Endodermal cell (in vitro differentiated cells): ENCODE measurements around the gene TRUB2. TPM values are rescaled to one million over a fixed set of nuclear protein-coding genes. Genes with fewer than 3 reads are reported as not detected.

Source experiments
- DNase-seq: peaks from one replicate; pipeline ENCODE4 v3.0.0-alpha.2; 2017
- H3K27ac ChIP-seq: 2 replicates; pipeline ENCODE4 v1.5.1; 2013; ENCODE audit warnings: mild to moderate bottlenecking, low read depth, low read length, moderate library complexity
- H3K27me3 ChIP-seq: 2 replicates; pipeline ENCODE4 v1.6.1; 2013; ENCODE audit warnings: mild to moderate bottlenecking, low read length, moderate library complexity; ENCODE audit not compliant: insufficient read depth, control insufficient read depth, poor library complexity, severe bottlenecking
- H3K36me3 ChIP-seq: 2 replicates; pipeline ENCODE4 v1.7.0; 2013; ENCODE audit warnings: mild to moderate bottlenecking, low read length, moderate library complexity; ENCODE audit not compliant: control insufficient read depth, insufficient read depth
- H3K4me1 ChIP-seq: one replicate; pipeline ENCODE4 v1.7.0; 2013; ENCODE audit warnings: low read length; ENCODE audit not compliant: control insufficient read depth, insufficient read depth
- H3K4me3 ChIP-seq: 2 replicates; pipeline ENCODE4 v1.5.1; 2013; ENCODE audit warnings: mild to moderate bottlenecking, low read length, moderate library complexity
- H3K9ac ChIP-seq: 2 replicates; pipeline ENCODE4 v1.6.1; 2013; ENCODE audit warnings: mild to moderate bottlenecking, low read length, moderate library complexity; ENCODE audit not compliant: poor library complexity, severe bottlenecking; ENCODE audit errors: extremely low read depth
- H3K9me3 ChIP-seq: 2 replicates; pipeline ENCODE4 v1.6.1; 2013; ENCODE audit warnings: mild to moderate bottlenecking, low read length, moderate library complexity; ENCODE audit not compliant: control insufficient read depth
- H3K27ac Mint-ChIP-seq: 2 replicates; pipeline ENCODE4 v1.8.0; 2020; ENCODE audit warnings: mixed read lengths
- H3K27me3 Mint-ChIP-seq: 2 replicates; pipeline ENCODE4 v1.8.0; 2021; ENCODE audit warnings: mild to moderate bottlenecking, mixed read lengths; ENCODE audit not compliant: insufficient read depth
- H3K36me3 Mint-ChIP-seq: 2 replicates; pipeline ENCODE4 v1.8.0; 2020; ENCODE audit warnings: low read depth, mixed read lengths
- H3K4me1 Mint-ChIP-seq: 2 replicates; pipeline ENCODE4 v1.8.0; 2020; ENCODE audit warnings: mixed read lengths
- H3K4me3 Mint-ChIP-seq: 2 replicates; pipeline ENCODE4 v1.8.0; 2020; ENCODE audit warnings: mild to moderate bottlenecking, moderate library complexity, mixed read lengths
- H3K9me3 Mint-ChIP-seq: 2 replicates; pipeline ENCODE4 v1.8.0; 2020; ENCODE audit warnings: mild to moderate bottlenecking, mixed read lengths
- WGBS, 2 experiments: methylation state at CpG; one replicate each; pipeline versions ENCODE4 v1.1.5 to v1.1.7; 2013; ENCODE audit warnings: missing lambda C conversion rate in 2 of 2, mixed read lengths in 1 of 2; ENCODE audit not compliant: insufficient coverage in 1 of 2, insufficient read length in 1 of 2; 5-methylcytosine and 5-hydroxymethylcytosine counted together
- total RNA-seq, 2 donors: library from RNA; stranded (reverse); fragmentation: NEBNext Ultra II Directional in 1 of 2; extraction: Animal tissue kit (Norgen Biotek cat#: 25700) in 1 of 2; gene quantifications; 2 replicates in 1 of 2; 3 replicates in 1 of 2; pipeline ENCODE4 v1.2.1, GENCODE V29; 2021
- TF ChIP-seq, protein P1 (sequence below): fragments of 200-600 bp; sonication (generic); conservative IDR thresholded peaks from 2 replicates; pipeline ENCODE4 v1.5.0; 2021; ENCODE audit warnings: antibody characterized with exemption, mild to moderate bottlenecking

Gene TRUB2
- total RNA-seq, 2 donors from 2014 or later, result 30.6 to 31.8 TPM

DNA sequence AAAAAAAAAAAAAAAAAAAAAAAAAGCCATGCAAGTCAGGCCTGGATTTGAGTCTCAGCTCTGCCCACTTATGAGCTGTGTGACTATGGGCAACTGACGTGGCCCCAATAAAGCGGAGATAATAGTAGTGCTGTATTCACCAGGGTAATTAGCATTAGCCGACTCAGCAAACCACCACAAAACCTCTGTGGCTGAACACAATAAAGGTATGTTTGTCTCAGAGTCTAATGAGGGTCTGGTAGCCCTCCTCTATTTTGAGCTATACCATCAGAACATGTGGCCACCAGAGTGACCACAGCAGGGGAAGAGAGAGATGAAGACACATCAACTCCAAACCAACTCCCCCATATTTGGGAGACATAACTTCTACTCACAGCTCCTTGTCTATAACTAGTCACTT, 30.2 kb downstream of the TRUB2 start:
- H3K9me3 Mint-ChIP-seq, result no peaks in the 10 kb centered on the region
- TF ChIP-seq, protein P1, sequence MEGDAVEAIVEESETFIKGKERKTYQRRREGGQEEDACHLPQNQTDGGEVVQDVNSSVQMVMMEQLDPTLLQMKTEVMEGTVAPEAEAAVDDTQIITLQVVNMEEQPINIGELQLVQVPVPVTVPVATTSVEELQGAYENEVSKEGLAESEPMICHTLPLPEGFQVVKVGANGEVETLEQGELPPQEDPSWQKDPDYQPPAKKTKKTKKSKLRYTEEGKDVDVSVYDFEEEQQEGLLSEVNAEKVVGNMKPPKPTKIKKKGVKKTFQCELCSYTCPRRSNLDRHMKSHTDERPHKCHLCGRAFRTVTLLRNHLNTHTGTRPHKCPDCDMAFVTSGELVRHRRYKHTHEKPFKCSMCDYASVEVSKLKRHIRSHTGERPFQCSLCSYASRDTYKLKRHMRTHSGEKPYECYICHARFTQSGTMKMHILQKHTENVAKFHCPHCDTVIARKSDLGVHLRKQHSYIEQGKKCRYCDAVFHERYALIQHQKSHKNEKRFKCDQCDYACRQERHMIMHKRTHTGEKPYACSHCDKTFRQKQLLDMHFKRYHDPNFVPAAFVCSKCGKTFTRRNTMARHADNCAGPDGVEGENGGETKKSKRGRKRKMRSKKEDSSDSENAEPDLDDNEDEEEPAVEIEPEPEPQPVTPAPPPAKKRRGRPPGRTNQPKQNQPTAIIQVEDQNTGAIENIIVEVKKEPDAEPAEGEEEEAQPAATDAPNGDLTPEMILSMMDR, result no peak
- H3K4me1 Mint-ChIP-seq, result no peaks in the 10 kb centered on the region
- no peak overlapping the region for H3K27ac Mint-ChIP-seq
- peaks cover 20% of the 10 kb centered on the region for H3K36me3 Mint-ChIP-seq
- Histone ChIP-seq H3K36me3 (peaks cover 17% of the 10 kb centered on the region), H3K9ac (no peak overlapping the region), H3K27me3 (no peaks in the 10 kb centered on the region), H3K27ac (no peak overlapping the region), H3K4me1 (no peaks in the 10 kb centered on the region), H3K4me3 (no peak overlapping the region), H3K9me3 (no peaks in the 10 kb centered on the region)
- H3K4me3 Mint-ChIP-seq, result no peak overlapping the region
- WGBS, 2 experiments, result 95 to 100% methylated on average over 2 to 3 of the region's 3 CpGs
- H3K27me3 Mint-ChIP-seq, result no peaks in the 10 kb centered on the region
- DNase-seq, result no peak

- Histone ChIP-seq H3K9me3 (no peaks in the 10 kb centered on the region), H3K4me3 (no peak overlapping the region), H3K4me1 (no peaks in the 10 kb centered on the region), H3K27ac (no peak overlapping the region), H3K36me3 (peaks cover 29% of the 10 kb centered on the region), H3K9ac (no peak overlapping the region), H3K27me3 (no peaks in the 10 kb centered on the region)
- Mint-ChIP-seq H3K27ac (no peak overlapping the region), H3K4me1 (no peaks in the 10 kb centered on the region), H3K27me3 (no peaks in the 10 kb centered on the region), H3K36me3 (peaks cover 27% of the 10 kb centered on the region), H3K9me3 (no peaks in the 10 kb centered on the region), H3K4me3 (no peak overlapping the region)
- WGBS, 2 experiments, result 89 to 93% methylated on average over 6 to 11 of the region's 11 CpGs
- DNase-seq, result no peak
- TF ChIP-seq, protein P1, result no peak
Observed at GRCh38 chr9:128288273-128289004, 33.8 kb downstream of the TRUB2 start.

GRCh38 chr9:128286440-128286839, 35.8 kb downstream of the TRUB2 start:
- H3K36me3 Mint-ChIP-seq, result peaks cover 23% of the 10 kb centered on the region
- H3K27ac ChIP-seq, result no peak overlapping the region
- no peak overlapping the region for H3K9ac ChIP-seq

More at GRCh38 chr9:128286440-128286839, 35.8 kb downstream of the TRUB2 start:
- no peaks in the 10 kb centered on the region for H3K9me3 ChIP-seq
- TF ChIP-seq, protein P1, result no peak
- H3K9me3 Mint-ChIP-seq, result no peaks in the 10 kb centered on the region
- no peaks in the 10 kb centered on the region for H3K4me1 Mint-ChIP-seq
- H3K4me3 Mint-ChIP-seq, result no peak overlapping the region
- no peaks in the 10 kb centered on the region for H3K27me3 Mint-ChIP-seq
- no peak overlapping the region for H3K27ac Mint-ChIP-seq
- H3K4me3 ChIP-seq, result no peak overlapping the region
- H3K27me3 ChIP-seq, result no peaks in the 10 kb centered on the region
- peaks cover 29% of the 10 kb centered on the region for H3K36me3 ChIP-seq
- WGBS, 2 experiments, result 95 to 100% methylated on average over 6 of the region's 6 CpGs
- no peaks in the 10 kb centered on the region for H3K4me1 ChIP-seq
- DNase-seq, result no peak
